Mucosa of stomach (tissue), 1 donor: ENCODE measurements around the gene ADAM12.
"Not testable (repeated sequence)": the region's sequence is repeated elsewhere in the genome, so short reads cannot be mapped to it uniquely, and the experiment has no call there.

ENCODE experiments used
- H3K27me3 ChIP-seq: one replicate; pipeline ENCODE4 v1.7.0; 2013; ENCODE audit warnings: mild to moderate bottlenecking, low read length; ENCODE audit not compliant: control insufficient read depth, insufficient read depth
- H3K36me3 ChIP-seq: one replicate; pipeline ENCODE4 v1.7.0; 2013; ENCODE audit warnings: low read length; ENCODE audit not compliant: control insufficient read depth, insufficient read depth
- H3K4me1 ChIP-seq: one replicate; pipeline ENCODE4 v1.7.0; 2013; ENCODE audit warnings: mild to moderate bottlenecking, low read length; ENCODE audit not compliant: control insufficient read depth, insufficient read depth
- H3K4me3 ChIP-seq: one replicate; pipeline ENCODE4 v1.7.0; 2013; ENCODE audit warnings: low read length
- H3K9ac ChIP-seq: one replicate; pipeline ENCODE4 v1.7.0; 2013; ENCODE audit warnings: mild to moderate bottlenecking, low read length, moderate library complexity
- H3K9me3 ChIP-seq: one replicate; pipeline ENCODE4 v1.7.0; 2013; ENCODE audit warnings: mild to moderate bottlenecking, low read length, moderate library complexity; ENCODE audit not compliant: control insufficient read depth
- donor health status: Pancreatic carcinoma.

The ADAM12 gene

DNA sequence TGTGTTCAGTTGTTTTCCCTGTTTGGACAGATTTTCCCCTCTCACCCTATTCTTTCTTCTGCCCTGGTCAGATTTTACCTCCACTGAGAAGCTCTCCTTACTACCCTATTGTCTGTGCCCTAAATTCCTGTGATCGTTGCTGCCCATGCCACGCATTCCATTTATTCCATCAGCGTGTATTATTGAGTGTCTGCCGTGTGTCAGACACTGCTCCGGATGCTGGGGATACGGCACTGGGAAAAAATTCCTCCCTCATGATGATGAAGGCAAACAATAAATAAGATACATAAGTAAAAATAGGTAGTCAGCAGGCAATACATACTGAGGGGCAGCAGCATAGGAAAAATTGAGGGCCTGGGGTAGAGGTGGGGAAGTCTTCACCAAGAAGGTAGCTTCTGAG lies 405.1 kb downstream of the ADAM12 start:
- Histone ChIP-seq H3K9me3 (no peaks in the 10 kb centered on the region), H3K4me1 (no peaks in the 10 kb centered on the region), H3K4me3 (no peak overlapping the region), H3K27me3 (no peaks in the 10 kb centered on the region), H3K9ac (no peak overlapping the region), H3K36me3 (no peaks in the 10 kb centered on the region)

DNA sequence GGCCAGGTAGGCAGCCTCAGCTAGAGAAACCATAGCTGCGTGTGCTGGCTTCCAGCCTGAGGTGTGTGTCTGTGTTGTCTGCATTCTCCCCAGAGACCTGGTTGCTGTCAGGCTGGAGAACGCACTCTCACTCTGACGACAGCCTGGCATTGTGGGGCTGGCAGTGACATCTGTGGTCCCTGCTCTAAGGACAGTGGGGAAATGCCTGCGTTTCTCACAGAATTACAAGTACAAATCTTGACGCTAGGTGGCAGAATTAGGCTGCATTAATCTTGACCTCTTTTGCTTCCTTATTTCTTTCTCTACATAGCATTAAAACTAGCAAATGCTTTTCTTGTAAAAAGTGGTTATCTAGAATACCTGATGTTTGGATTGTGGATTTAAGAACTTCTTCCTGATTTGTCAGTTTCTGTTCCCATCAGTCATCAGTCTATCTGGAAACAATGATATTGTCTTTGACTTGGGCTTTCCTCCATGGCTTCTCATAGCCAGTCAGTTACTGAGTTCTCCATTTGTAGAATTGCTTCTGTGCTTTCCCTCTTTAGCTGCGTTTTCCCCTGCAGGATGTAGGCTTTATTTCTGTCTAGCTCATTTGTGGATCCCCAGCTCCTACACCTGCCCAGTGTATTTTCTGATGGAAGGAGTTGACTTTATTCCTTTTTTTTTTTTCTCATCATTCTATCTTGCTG lies 405.9 kb downstream of the ADAM12 start:
- Histone ChIP-seq H3K9me3 (no peaks in the 10 kb centered on the region), H3K36me3 (no peaks in the 10 kb centered on the region), H3K4me3 (no peak overlapping the region), H3K27me3 (no peaks in the 10 kb centered on the region), H3K4me1 (no peaks in the 10 kb centered on the region), H3K9ac (no peak overlapping the region)

DNA sequence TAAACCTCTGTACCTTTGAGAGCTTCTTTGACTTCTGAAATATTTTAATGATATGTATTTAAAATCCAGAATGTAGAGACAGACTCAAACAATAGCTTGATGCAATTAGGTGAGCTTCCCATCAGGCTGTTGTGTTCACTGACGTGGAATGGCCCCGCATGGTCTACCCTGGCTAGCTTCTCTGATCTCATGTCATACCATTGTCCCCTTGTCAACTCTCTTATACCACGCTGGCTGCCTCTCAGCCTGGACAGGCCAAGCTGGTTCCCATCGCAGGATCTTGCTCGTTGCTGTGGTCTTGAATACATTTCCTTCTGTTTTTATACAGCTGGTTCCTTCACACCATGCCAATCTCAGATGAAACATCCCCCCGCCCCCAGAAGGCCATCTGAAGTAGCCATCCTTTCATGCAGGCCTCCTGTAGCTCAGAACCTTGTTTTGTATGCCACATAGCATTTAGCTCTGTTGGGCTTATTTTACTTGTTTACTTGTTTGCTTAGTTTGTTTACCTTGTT lies 407.7 kb downstream of the ADAM12 start:
- no peak overlapping the region for H3K9ac ChIP-seq
- H3K4me3 ChIP-seq: no peak overlapping the region
- no peaks in the 10 kb centered on the region for H3K36me3 ChIP-seq
- no peaks in the 10 kb centered on the region for H3K4me1 ChIP-seq
- H3K9me3 ChIP-seq: no peaks in the 10 kb centered on the region
- H3K27me3 ChIP-seq: no peaks in the 10 kb centered on the region

- Histone ChIP-seq H3K4me1 (no peaks in the 10 kb centered on the region), H3K9me3 (no peaks in the 10 kb centered on the region), H3K36me3 (no peaks in the 10 kb centered on the region), H3K9ac (no peak overlapping the region), H3K4me3 (no peak overlapping the region), H3K27me3 (no peaks in the 10 kb centered on the region)
Measured at GRCh38 chr10:125979976-125980375, 408.3 kb downstream of the ADAM12 start.

GRCh38 chr10:125976960-125977605 lies 411.2 kb downstream of the ADAM12 start:
- Histone ChIP-seq H3K27me3 (no peaks in the 10 kb centered on the region), H3K36me3 (no peaks in the 10 kb centered on the region), H3K4me3 (no peak overlapping the region), H3K9me3 (no peaks in the 10 kb centered on the region), H3K9ac (no peak overlapping the region), H3K4me1 (no peaks in the 10 kb centered on the region)

GRCh38 chr10:125970077-125970630 lies 418.1 kb downstream of the ADAM12 start:
- not testable (repeated sequence) for H3K27me3 ChIP-seq, H3K4me1 ChIP-seq, H3K4me3 ChIP-seq, H3K9me3 ChIP-seq, H3K36me3 ChIP-seq, H3K9ac ChIP-seq

DNA sequence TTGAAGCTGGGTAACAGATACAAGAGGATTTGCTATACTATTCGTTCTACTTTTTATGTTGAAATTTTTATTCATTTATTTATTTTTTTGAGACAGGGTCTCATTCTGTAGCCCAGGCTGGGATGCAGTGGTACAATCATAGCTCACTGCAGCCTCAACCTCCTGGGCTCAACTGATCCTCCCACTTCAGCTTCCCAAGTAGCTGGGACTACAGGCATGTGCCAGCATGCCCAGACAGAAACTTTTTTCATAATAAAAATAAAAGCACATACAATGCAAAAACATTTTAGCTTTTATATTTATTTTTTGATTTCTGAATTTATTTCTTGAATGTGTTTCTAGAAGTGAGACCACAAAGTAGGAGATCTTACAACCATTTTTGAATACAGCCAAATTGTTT lies 420.7 kb downstream of the ADAM12 start:
- Histone ChIP-seq H3K4me3 (no peak overlapping the region), H3K9me3 (no peaks in the 10 kb centered on the region), H3K27me3 (no peaks in the 10 kb centered on the region), H3K4me1 (no peaks in the 10 kb centered on the region), H3K9ac (no peak overlapping the region), H3K36me3 (no peaks in the 10 kb centered on the region)

DNA sequence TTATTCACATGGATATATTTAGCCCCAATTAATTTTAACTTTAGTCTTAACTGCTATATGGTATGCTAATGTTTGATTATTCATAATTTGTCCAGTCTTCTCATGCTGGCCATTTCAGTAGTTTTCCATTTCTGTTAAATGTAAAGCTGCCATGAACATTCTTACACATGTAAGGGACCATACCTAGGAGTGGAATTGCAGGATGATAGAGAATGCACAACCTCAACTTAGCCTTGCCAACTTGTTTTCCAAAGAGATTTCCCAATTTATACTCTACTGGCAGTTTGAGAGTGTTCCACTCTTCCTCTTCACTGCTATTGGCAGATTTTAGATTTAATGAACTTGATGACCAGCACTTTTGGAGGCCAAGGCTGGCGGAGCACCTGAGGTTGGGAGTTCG lies 423.7 kb downstream of the ADAM12 start:
- Histone ChIP-seq H3K36me3 (no peaks in the 10 kb centered on the region), H3K27me3 (no peaks in the 10 kb centered on the region), H3K4me3 (no peak overlapping the region), H3K9me3 (no peaks in the 10 kb centered on the region), H3K4me1 (no peaks in the 10 kb centered on the region), H3K9ac (no peak overlapping the region)
